DND-41 (cell line): ENCODE data around the gene ZCCHC2.

ENCODE experiments used
- CTCF ChIP-seq: IDR thresholded peaks from 2 replicates; pipeline ENCODE4 v1.5.1; 2012; ENCODE audit warnings: borderline replicate concordance, low read length, moderate library complexity, mild to moderate bottlenecking; ENCODE audit not compliant: poor library complexity, severe bottlenecking; ENCODE audit errors: extremely low read depth
- EZH2 ChIP-seq: IDR thresholded peaks from 3 replicates; pipeline ENCODE4 v1.6.1; 2012; ENCODE audit warnings: borderline replicate concordance, low read depth, mild to moderate bottlenecking, moderate library complexity, low read length, inconsistent platforms; ENCODE audit not compliant: severe bottlenecking

- TF ChIP-seq EZH2 (no peak), CTCF (no peak)
Observed at GRCh38 chr18:62587689-62588088, 64.9 kb downstream of the ZCCHC2 start.
